Gastroesophageal sphincter (tissue), 3 donors: ENCODE data around the gene CCNK.
A peak's percentile ranks its signal among the peaks of the same experiment; 100 is the strongest.

Source experiments
- CTCF ChIP-seq, 4 experiments: fragments of 200-600 bp in 2 of 4; fragments of 450-650 bp in 2 of 4; sonication (generic) in 1 of 4; IDR thresholded peaks; one replicate each; pipeline ENCODE4 v1.5.1; 2017 to 2019; ENCODE audit warnings: antibody characterized with exemption in 4 of 4, mild to moderate bottlenecking in 2 of 4, moderate library complexity in 2 of 4
- EP300 ChIP-seq: sonication (generic); formaldehyde crosslinking; IDR thresholded peaks from one replicate; pipeline ENCODE4 v1.6.1; 2017; ENCODE audit warnings: antibody characterized with exemption, mild to moderate bottlenecking
- POLR2A ChIP-seq, 2 donors: fragments of 450-650 bp; IDR thresholded peaks; one replicate each; pipeline ENCODE4 v1.6.1; 2017; ENCODE audit warnings: antibody characterized with exemption in 2 of 2, mild to moderate bottlenecking in 2 of 2, moderate library complexity in 1 of 2
- POLR2AphosphoS5 ChIP-seq: sonication (generic); formaldehyde crosslinking; IDR thresholded peaks from one replicate; pipeline ENCODE4 v1.6.1; 2017; ENCODE audit warnings: antibody characterized with exemption

- TF ChIP-seq CTCF (IDR thresholded peaks at IDR 0.05), result no peak
- no peak for TF ChIP-seq POLR2A (IDR thresholded peaks at IDR 0.05)
- TF ChIP-seq EP300, result no peak
- TF ChIP-seq POLR2AphosphoS5, result peak; percentile 40
These were observed 43.0 kb downstream of the CCNK start for GRCh38 chr14:99524091-99524661.
